IMR-90 (cell line): Measurements from ENCODE around the gene CPSF7. TPM values are rescaled to one million over a fixed set of nuclear protein-coding genes. Genes with fewer than 3 reads are reported as not detected.

ENCODE experiments used
- ATAC-seq: fragments of 200-7000 bp; cut with Tn5 transposase; 2 replicates; pipeline ENCODE4 v1.9.1; 2020; ENCODE audit warnings: low read depth, mild to moderate bottlenecking, moderate library complexity
- BruUV-seq: library from RNA; stranded (reverse); fragments of 400-500 nt; replicated peaks from 2 replicates; lab custom pipeline; 2021; lab: Mats Ljungman, UMichigan
- CTCF ChIA-PET: fragments of 300-600 bp; formaldehyde crosslinking; extraction: SDS; loops from one replicate; lab custom pipeline; 2021; ENCODE audit warnings: antibody characterized with exemption; lab: Yijun Ruan, JAX
- POLR2A ChIA-PET: fragments of 300-600 bp; sonication (Branson Sonifier 250); formaldehyde crosslinking; loops from one replicate; lab custom pipeline; 2022; ENCODE audit warnings: antibody characterized with exemption; ENCODE audit not compliant: unreplicated experiment; lab: Charles Lee
- DNase-seq: peaks from one replicate; pipeline ENCODE4 v3.0.0; 2013
- H2AFZ ChIP-seq: replicated peaks from 2 replicates; pipeline ENCODE3; 2013; ENCODE audit warnings: low read length, mild to moderate bottlenecking; ENCODE audit not compliant: poor library complexity
- H2AK5ac ChIP-seq: 2 replicates; pipeline ENCODE4 v1.6.1; 2013; ENCODE audit warnings: low read depth, low read length, inconsistent platforms
- H2AK9ac ChIP-seq: replicated peaks from 2 replicates; pipeline ENCODE3; 2013; ENCODE audit warnings: mild to moderate bottlenecking, low read depth, low read length, moderate library complexity; ENCODE audit not compliant: poor library complexity
- H2BK120ac ChIP-seq: 2 replicates; pipeline ENCODE4 v1.6.1; 2013; ENCODE audit warnings: low read depth, low read length, inconsistent platforms
- H2BK15ac ChIP-seq: 3 replicates; pipeline ENCODE4 v1.6.1; 2013; ENCODE audit warnings: low read depth, low read length, inconsistent platforms
- H2BK20ac ChIP-seq: 2 replicates; pipeline ENCODE4 v1.6.1; 2013; ENCODE audit warnings: low read depth, mild to moderate bottlenecking, inconsistent platforms, low read length, moderate library complexity
- H2BK5ac ChIP-seq: 2 replicates; pipeline ENCODE4 v1.6.1; 2013; ENCODE audit warnings: mild to moderate bottlenecking, low read depth, low read length, inconsistent platforms; ENCODE audit not compliant: poor library complexity, severe bottlenecking
- H3K14ac ChIP-seq: replicated peaks from 2 replicates; pipeline ENCODE4 v1.6.1; 2013; ENCODE audit warnings: low read depth, low read length, inconsistent platforms
- H3K18ac ChIP-seq: 2 replicates; pipeline ENCODE4 v1.6.1; 2013; ENCODE audit warnings: low read depth, low read length, control low read depth
- H3K23ac ChIP-seq: 2 replicates; pipeline ENCODE4 v1.6.1; 2013; ENCODE audit warnings: low read depth, low read length, inconsistent platforms
- H3K27ac ChIP-seq: 2 replicates; pipeline ENCODE4 v1.5.1; 2013; ENCODE audit warnings: mild to moderate bottlenecking, control low read depth, low read length; ENCODE audit not compliant: insufficient read depth
- H3K27me3 ChIP-seq: 2 replicates; pipeline ENCODE4 v1.6.1; 2013; ENCODE audit warnings: low read length; ENCODE audit not compliant: control insufficient read depth, insufficient read depth
- H3K36me3 ChIP-seq: 2 replicates; pipeline ENCODE4 v1.6.1; 2013; ENCODE audit warnings: low read length, mixed read lengths; ENCODE audit not compliant: control insufficient read depth, insufficient read depth
- H3K4ac ChIP-seq: 2 replicates; pipeline ENCODE4 v1.6.1; 2013; ENCODE audit warnings: low read depth, low read length, inconsistent platforms
- H3K4me1 ChIP-seq: 2 replicates; pipeline ENCODE4 v1.6.1; 2013; ENCODE audit warnings: low read length, mixed read lengths; ENCODE audit not compliant: control insufficient read depth, insufficient read depth
- H3K4me2 ChIP-seq: 2 replicates; pipeline ENCODE4 v1.6.1; 2013; ENCODE audit warnings: low read depth, mild to moderate bottlenecking, control low read depth, low read length, moderate library complexity
- H3K4me3 ChIP-seq: 2 replicates; pipeline ENCODE4 v1.5.1; 2013; ENCODE audit warnings: low read depth, mild to moderate bottlenecking, control low read depth, low read length, moderate library complexity; ENCODE audit not compliant: insufficient read depth
- H3K56ac ChIP-seq: 2 replicates; pipeline ENCODE4 v1.6.1; 2013; ENCODE audit warnings: low read length, inconsistent platforms; ENCODE audit not compliant: insufficient read depth; ENCODE audit errors: extremely low read depth
- H3K79me1 ChIP-seq, 2 experiments: 2 replicates each; pipeline ENCODE4 v1.6.1; 2013; ENCODE audit warnings: low read length in 2 of 2, inconsistent platforms in 1 of 2, low read depth in 1 of 2
- H3K9ac ChIP-seq: 2 replicates; pipeline ENCODE4 v1.6.1; 2013; ENCODE audit warnings: low read depth, low read length, control low read depth
- H3K9me1 ChIP-seq: 2 replicates; pipeline ENCODE4 v1.6.1; 2013; ENCODE audit warnings: low read length, inconsistent platforms; ENCODE audit not compliant: insufficient read depth
- H3K9me3 ChIP-seq: 2 replicates; pipeline ENCODE4 v1.6.1; 2013; ENCODE audit warnings: low read length; ENCODE audit not compliant: control insufficient read depth, insufficient read depth
- H4K20me1 ChIP-seq: 2 replicates; pipeline ENCODE4 v1.6.1; 2013; ENCODE audit warnings: low read length, inconsistent platforms; ENCODE audit not compliant: insufficient read depth
- H4K5ac ChIP-seq: 2 replicates; pipeline ENCODE4 v1.6.1; 2013; ENCODE audit warnings: mild to moderate bottlenecking, low read depth, low read length, control low read depth
- H4K8ac ChIP-seq, 2 experiments: 2 replicates each; pipeline ENCODE4 v1.6.1; 2013; ENCODE audit warnings: low read depth in 2 of 2, low read length in 2 of 2, control low read depth in 1 of 2, inconsistent platforms in 1 of 2
- H4K91ac ChIP-seq: 2 replicates; pipeline ENCODE4 v1.6.1; 2013; ENCODE audit warnings: low read depth, low read length, inconsistent platforms; ENCODE audit not compliant: insufficient read depth
- CEBPB ChIP-seq: IDR thresholded peaks from 2 replicates; pipeline ENCODE4 v1.6.1; 2012; ENCODE audit warnings: low read depth, low read length, improper control_type of control experiment
- CHD1 ChIP-seq: IDR thresholded peaks from 2 replicates; pipeline ENCODE4 v1.6.1; 2012; ENCODE audit warnings: low read depth, low read length, improper control_type of control experiment
- CTCF ChIP-seq: conservative IDR thresholded peaks from 2 replicates; pipeline ENCODE4 v1.5.1; 2012; ENCODE audit warnings: mild to moderate bottlenecking, low read depth, low read length, improper control_type of control experiment
- ELK1 ChIP-seq: fragments of 150-350 bp; IDR thresholded peaks from 2 replicates; pipeline ENCODE4 v1.6.1; 2016; ENCODE audit warnings: low read depth, mild to moderate bottlenecking, low read length, moderate library complexity, borderline replicate concordance
- FOS ChIP-seq: fragments of 150-350 bp; IDR thresholded peaks from 2 replicates; pipeline ENCODE4 v1.6.1; 2016; ENCODE audit warnings: low read depth, low read length
- MAFK ChIP-seq: IDR thresholded peaks from 2 replicates; pipeline ENCODE4 v1.6.1; 2012; ENCODE audit warnings: low read depth, low read length, improper control_type of control experiment
- MAZ ChIP-seq: IDR thresholded peaks from 2 replicates; pipeline ENCODE4 v1.6.1; 2012; ENCODE audit warnings: low read depth, mild to moderate bottlenecking, low read length, improper control_type of control experiment, moderate library complexity, borderline replicate concordance
- NFE2L2 ChIP-seq: fragments of 150-350 bp; IDR thresholded peaks from 2 replicates; pipeline ENCODE4 v1.6.1; 2016; ENCODE audit warnings: low read depth, mild to moderate bottlenecking, low read length
- POLR2A ChIP-seq: IDR thresholded peaks from 2 replicates; pipeline ENCODE4 v1.6.1; 2012; ENCODE audit warnings: mild to moderate bottlenecking, low read depth, low read length
- RAD21 ChIP-seq: IDR thresholded peaks from 2 replicates; pipeline ENCODE4 v1.6.1; 2012; ENCODE audit warnings: low read length, improper control_type of control experiment
- RCOR1 ChIP-seq: IDR thresholded peaks from 2 replicates; pipeline ENCODE4 v1.6.1; 2012; ENCODE audit warnings: mild to moderate bottlenecking, low read length, improper control_type of control experiment; ENCODE audit not compliant: insufficient replicate concordance
- RFX5 ChIP-seq: IDR thresholded peaks from 2 replicates; pipeline ENCODE4 v1.8.0; 2012; ENCODE audit warnings: low read depth, mild to moderate bottlenecking, low read length, moderate library complexity
- SMC3 ChIP-seq: fragments of 150-350 bp; IDR thresholded peaks from 2 replicates; pipeline ENCODE4 v1.6.1; 2016; ENCODE audit warnings: low read depth, mild to moderate bottlenecking, antibody characterized with exemption, low read length, moderate library complexity
- WGBS, 2 experiments: methylation state at CpG; one replicate each; pipeline versions ENCODE4 v1.1.5 to v1.1.7; 2013; ENCODE audit warnings: missing lambda C conversion rate in 2 of 2; ENCODE audit not compliant: insufficient read length in 1 of 2; ENCODE audit errors: extremely low coverage in 2 of 2; 5-methylcytosine and 5-hydroxymethylcytosine counted together
- dilution Hi-C: fragments of 300-500 bp; cut with HindIII; formaldehyde crosslinking; loops from one replicate; pipeline ENCODE4 v1.14.3; 2018; ENCODE audit warnings: low sequenced_read_pairs; ENCODE audit not compliant: unreplicated experiment
- in situ Hi-C: fragments of 300-500 bp; cut with MboI; formaldehyde crosslinking; loops from 3 replicates; pipeline ENCODE4 v1.14.3; 2019; ENCODE audit warnings: low sequenced_read_pairs, inconsistent platforms, mixed read lengths
- intact Hi-C: fragments of 100-400 bp; cut with micrococcal nuclease; formaldehyde crosslinking; loops from 2 replicates; pipeline ENCODE4 v1.10.0; 2022
- polyA plus RNA-seq, 3 experiments: library from polyadenylated mRNA; depleted of rRNA; stranded (reverse); fragments of >200 nt; gene quantifications; 2 replicates each; pipeline ENCODE4 v1.2.3, GENCODE V29; 2012; ENCODE audit warnings: low replicate concordance in 1 of 3
- total RNA-seq: library from RNA; depleted of rRNA; stranded (reverse); fragments of >200 nt; gene quantifications from 2 replicates; pipeline ENCODE4 v1.2.3, GENCODE V29; 2012
- TF ChIP-seq, protein P1 (sequence below): fragments of 150-350 bp; IDR thresholded peaks from 2 replicates; pipeline ENCODE4 v1.6.1; 2017; ENCODE audit warnings: mild to moderate bottlenecking, antibody characterized with exemption, low read length, low read depth

Gene CPSF7
- total and polyA plus RNA-seq, 2 of the 4 experiments (the other 2 are of a cell fraction), result 9.5 to 55.2 TPM

DNA sequence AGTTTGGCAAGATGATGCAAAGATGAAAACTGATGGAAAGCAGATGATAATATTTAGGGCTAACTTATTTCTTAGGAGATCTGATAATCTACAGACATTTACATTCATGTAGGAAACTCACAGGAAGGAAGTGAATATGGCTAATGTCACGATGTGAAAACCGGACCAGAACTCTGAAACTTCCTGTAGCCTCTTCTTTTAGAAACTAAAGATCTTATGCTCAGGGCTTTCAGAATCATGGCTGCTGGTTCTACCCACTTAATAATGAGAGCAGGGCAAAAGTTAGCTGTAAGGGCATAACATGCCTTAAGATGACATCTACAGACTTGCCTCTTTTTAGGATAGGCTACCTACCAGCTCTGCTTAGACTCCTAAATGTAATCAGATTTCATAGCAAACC is 15.2 kb downstream of the CPSF7 start:
- TF ChIP-seq MAZ (no peak), FOS (no peak), POLR2A (no peak), SMC3 (no peak), CHD1 (no peak), NFE2L2 (no peak), ELK1 (no peak), RFX5 (no peak), CTCF (no peak), MAFK (no peak), CEBPB (no peak), RCOR1 (no peak), RAD21 (no peak)
- TF ChIP-seq, protein P1, sequence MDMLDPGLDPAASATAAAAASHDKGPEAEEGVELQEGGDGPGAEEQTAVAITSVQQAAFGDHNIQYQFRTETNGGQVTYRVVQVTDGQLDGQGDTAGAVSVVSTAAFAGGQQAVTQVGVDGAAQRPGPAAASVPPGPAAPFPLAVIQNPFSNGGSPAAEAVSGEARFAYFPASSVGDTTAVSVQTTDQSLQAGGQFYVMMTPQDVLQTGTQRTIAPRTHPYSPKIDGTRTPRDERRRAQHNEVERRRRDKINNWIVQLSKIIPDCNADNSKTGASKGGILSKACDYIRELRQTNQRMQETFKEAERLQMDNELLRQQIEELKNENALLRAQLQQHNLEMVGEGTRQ, result no peak
- Histone ChIP-seq H3K9me3 (no peaks in the 10 kb centered on the region), H3K27me3 (no peaks in the 10 kb centered on the region), H2AK5ac (no peak overlapping the region), H2AFZ (no peak overlapping the region), H3K9ac (no peak overlapping the region), H2BK120ac (no peak overlapping the region), H3K4ac (no peak overlapping the region), H3K79me1 (peaks cover 5 to 34% of the 10 kb centered on the region in 2 experiments), H2BK15ac (no peak overlapping the region), H2AK9ac (no peak overlapping the region), H3K18ac (no peak overlapping the region), H4K8ac (no peak overlapping the region), H3K56ac (no peak overlapping the region), H3K23ac (no peak overlapping the region), H3K4me1 (no peaks in the 10 kb centered on the region), H2BK5ac (no peak overlapping the region), H3K36me3 (peaks cover 70% of the 10 kb centered on the region), H3K4me2 (no peak overlapping the region), H3K4me3 (no peak overlapping the region), H2BK20ac (no peak overlapping the region), H3K14ac (no peak overlapping the region), H4K91ac (no peak overlapping the region), H4K5ac (no peak overlapping the region), H3K27ac (no peak overlapping the region), H4K20me1 (peaks cover 29% of the 10 kb centered on the region), H3K9me1 (no peaks in the 10 kb centered on the region)
- DNase-seq (no peak), ATAC-seq (no peak)
- dilution Hi-C loops, result no loop called here
- in situ Hi-C loops, result no loop called here
- no TSS peak for BruUV-seq
- WGBS, 2 experiments, result no CpG with 5 or more reads among the region's 2 CpGs
- POLR2A ChIA-PET, result no interaction called here
- CTCF ChIA-PET, result no interaction called here
- intact Hi-C loops, result no loop called here
